ENCODE measurements around the gene IDNK.

- TF ChIP-seq CTCF (IDR thresholded peaks at IDR 0.05; ENCODE audit: low read depth, low read length, missing input control), result no peak
- TF ChIP-seq MAX (IDR thresholded peaks at IDR 0.05), result no peak
- TF ChIP-seq RAD21 (IDR thresholded peaks at IDR 0.05), result no peak
- TF ChIP-seq YY1 (IDR thresholded peaks at IDR 0.05), result no peak
- TF ChIP-seq, protein P1, sequence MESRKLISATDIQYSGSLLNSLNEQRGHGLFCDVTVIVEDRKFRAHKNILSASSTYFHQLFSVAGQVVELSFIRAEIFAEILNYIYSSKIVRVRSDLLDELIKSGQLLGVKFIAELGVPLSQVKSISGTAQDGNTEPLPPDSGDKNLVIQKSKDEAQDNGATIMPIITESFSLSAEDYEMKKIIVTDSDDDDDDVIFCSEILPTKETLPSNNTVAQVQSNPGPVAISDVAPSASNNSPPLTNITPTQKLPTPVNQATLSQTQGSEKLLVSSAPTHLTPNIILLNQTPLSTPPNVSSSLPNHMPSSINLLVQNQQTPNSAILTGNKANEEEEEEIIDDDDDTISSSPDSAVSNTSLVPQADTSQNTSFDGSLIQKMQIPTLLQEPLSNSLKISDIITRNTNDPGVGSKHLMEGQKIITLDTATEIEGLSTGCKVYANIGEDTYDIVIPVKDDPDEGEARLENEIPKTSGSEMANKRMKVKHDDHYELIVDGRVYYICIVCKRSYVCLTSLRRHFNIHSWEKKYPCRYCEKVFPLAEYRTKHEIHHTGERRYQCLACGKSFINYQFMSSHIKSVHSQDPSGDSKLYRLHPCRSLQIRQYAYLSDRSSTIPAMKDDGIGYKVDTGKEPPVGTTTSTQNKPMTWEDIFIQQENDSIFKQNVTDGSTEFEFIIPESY (IDR thresholded peaks at IDR 0.05), result no peak
- TF ChIP-seq TAF1 (conservative IDR thresholded peaks at IDR 0.05), result no peak
- no peak for TF ChIP-seq HNF4G (IDR thresholded peaks at IDR 0.05)
- TF ChIP-seq REST (IDR thresholded peaks at IDR 0.05), result no peak
- no peak for TF ChIP-seq SP1 (IDR thresholded peaks at IDR 0.05)
Observed at GRCh38 chr9:83646500-83647239, 23.7 kb downstream of the IDNK start.
